HG03457 (cell line): ENCODE data around the gene LRRC8C.
"Not testable (repeated sequence)": the region's sequence is repeated elsewhere in the genome, so short reads cannot be mapped to it uniquely, and the experiment has no call there.

ENCODE experiments used
- ATAC-seq: cut with Tn5 transposase; IDR thresholded peaks from one replicate; pipeline ENCODE4 v1.9.1; 2021; ENCODE audit warnings: moderate number of reproducible peaks; ENCODE audit not compliant: unreplicated experiment

The LRRC8C gene

GRCh38 chr1:89632657-89633247 is at the start of gene LRRC8C:
Gene LRRC8C (plus strand): TSS chr1:89633120. CDS start chr1:89686474, 53,354 bp downstream.
- ATAC-seq = peak; percentile 75

GRCh38 chr1:89584211-89584610 is 48.7 kb upstream of the LRRC8C start:
- ATAC-seq = no peak

- no peak for ATAC-seq
These were observed 48.1 kb upstream of the LRRC8C start for GRCh38 chr1:89584781-89585180.

- no peak for ATAC-seq
These were observed 45.2 kb upstream of the LRRC8C start for GRCh38 chr1:89587729-89588161.

- ATAC-seq = no peak
These were observed 44.4 kb upstream of the LRRC8C start for GRCh38 chr1:89588480-89588879.

GRCh38 chr1:89589515-89589914 is 43.4 kb upstream of the LRRC8C start:
- no peak for ATAC-seq

GRCh38 chr1:89590341-89591080 is 42.4 kb upstream of the LRRC8C start:
- no peak for ATAC-seq

- not testable (repeated sequence) for ATAC-seq
These were observed 40.0 kb upstream of the LRRC8C start for GRCh38 chr1:89592861-89593302.

GRCh38 chr1:89594096-89594740 is 38.7 kb upstream of the LRRC8C start:
- ATAC-seq = no peak

GRCh38 chr1:89596698-89597097 is 36.2 kb upstream of the LRRC8C start:
- no peak for ATAC-seq

- no peak for ATAC-seq
These were observed 34.2 kb upstream of the LRRC8C start for GRCh38 chr1:89598450-89599331.

GRCh38 chr1:89599332-89599630 is 33.6 kb upstream of the LRRC8C start:
- ATAC-seq = no peak

GRCh38 chr1:89600451-89601224 is 32.3 kb upstream of the LRRC8C start:
- ATAC-seq = no peak

GRCh38 chr1:89602871-89603404 is 30.0 kb upstream of the LRRC8C start:
- no peak for ATAC-seq

GRCh38 chr1:89603651-89604413 is 29.1 kb upstream of the LRRC8C start:
- ATAC-seq = no peak

GRCh38 chr1:89604414-89604735 is 28.5 kb upstream of the LRRC8C start:
- no peak for ATAC-seq

GRCh38 chr1:89605692-89606091 is 27.2 kb upstream of the LRRC8C start:
- no peak for ATAC-seq

- no peak for ATAC-seq
These were observed 26.5 kb upstream of the LRRC8C start for GRCh38 chr1:89606227-89606980.

GRCh38 chr1:89607156-89607555 is 25.8 kb upstream of the LRRC8C start:
- no peak for ATAC-seq
